Measurements from ENCODE around the gene SNORC.

Gene SNORC

GRCh38 chr2:232927793-232928550 lies 57.9 kb downstream of the SNORC start:
- DNase-seq = no peak
